Measurements from ENCODE around the gene SPON1. TPM values are rescaled to one million over a fixed set of nuclear protein-coding genes. Genes with fewer than 3 reads are reported as not detected.

The SPON1 gene
- total RNA-seq, 2 experiments from 2014 or later: 0.96 to 1.4 TPM

- no peaks in the 10 kb centered on the region for H3K27me3 Mint-ChIP-seq
- no peak overlapping the region for H3K4me3 Mint-ChIP-seq
- H3K9me3 Mint-ChIP-seq: no peaks in the 10 kb centered on the region
- POLR2A ChIA-PET: no interaction called here
- H3K27ac Mint-ChIP-seq: no peak overlapping the region
- DNase-seq (no peak), ATAC-seq (no peak)
- peaks cover 13% of the 10 kb centered on the region for H3K4me1 Mint-ChIP-seq (ENCODE audit: low read depth)
- CTCF ChIA-PET: interaction anchor here (1.3 to 1.6 kb wide), 2 partner anchors 9 to 87 kb away, joined by 3 to 5 read pairs; no protein-coding TSS in a partner anchor
- H3K36me3 Mint-ChIP-seq (ENCODE audit: low read depth): no peaks in the 10 kb centered on the region
- TF ChIP-seq CTCF (IDR thresholded peaks at IDR 0.05): no peak
- intact Hi-C loops (cut with micrococcal nuclease): no loop called here
These were observed 99.2 kb downstream of the SPON1 start for GRCh38 chr11:14061721-14062120.

- no peak for TF ChIP-seq CTCF (IDR thresholded peaks at IDR 0.05)
- CTCF ChIA-PET: interaction anchor here (0.9 to 2.7 kb wide), 4 partner anchors 11 to 293 kb away, joined by 3 to 5 read pairs (median 4); no protein-coding TSS in a partner anchor
- ATAC-seq (peak; percentile 62), DNase-seq (peak; percentile 55)
- H3K27ac Mint-ChIP-seq: no peak overlapping the region
- H3K9me3 Mint-ChIP-seq: no peaks in the 10 kb centered on the region
- H3K27me3 Mint-ChIP-seq: no peaks in the 10 kb centered on the region
- POLR2A ChIA-PET: interaction anchor here (0.6 kb wide), 1 partner anchor 9 kb away, joined by 3 read pairs; no protein-coding TSS in a partner anchor
- H3K4me1 Mint-ChIP-seq (ENCODE audit: low read depth): peaks cover 13% of the 10 kb centered on the region
- peak overlapping the region; percentile 42 for H3K4me3 Mint-ChIP-seq
- intact Hi-C loops (cut with micrococcal nuclease): loop anchor here (5.0 kb wide), 1 partner anchor 103 kb away; the partner anchor contains the start of gene SPON1
- H3K36me3 Mint-ChIP-seq (ENCODE audit: low read depth): no peaks in the 10 kb centered on the region
These were observed 102.6 kb downstream of the SPON1 start for GRCh38 chr11:14065141-14065540.

- no peak for TF ChIP-seq CTCF (IDR thresholded peaks at IDR 0.05)
- intact Hi-C loops (cut with micrococcal nuclease): loop anchor here (5.0 kb wide), 1 partner anchor 103 kb away; the partner anchor contains the start of gene SPON1
- DNase-seq (no peak), ATAC-seq (peak; percentile 24)
- Mint-ChIP-seq H3K9me3 (no peaks in the 10 kb centered on the region), H3K27me3 (no peaks in the 10 kb centered on the region), H3K4me1 (ENCODE audit: low read depth) (peaks cover 13% of the 10 kb centered on the region), H3K4me3 (no peak overlapping the region), H3K36me3 (ENCODE audit: low read depth) (no peaks in the 10 kb centered on the region), H3K27ac (no peak overlapping the region)
- CTCF ChIA-PET: interaction anchor here (0.9 to 2.7 kb wide), 4 partner anchors 10 to 293 kb away, joined by 3 to 5 read pairs (median 4); no protein-coding TSS in a partner anchor
- POLR2A ChIA-PET: no interaction called here
These were observed 103.2 kb downstream of the SPON1 start for GRCh38 chr11:14065681-14066080.

DNA sequence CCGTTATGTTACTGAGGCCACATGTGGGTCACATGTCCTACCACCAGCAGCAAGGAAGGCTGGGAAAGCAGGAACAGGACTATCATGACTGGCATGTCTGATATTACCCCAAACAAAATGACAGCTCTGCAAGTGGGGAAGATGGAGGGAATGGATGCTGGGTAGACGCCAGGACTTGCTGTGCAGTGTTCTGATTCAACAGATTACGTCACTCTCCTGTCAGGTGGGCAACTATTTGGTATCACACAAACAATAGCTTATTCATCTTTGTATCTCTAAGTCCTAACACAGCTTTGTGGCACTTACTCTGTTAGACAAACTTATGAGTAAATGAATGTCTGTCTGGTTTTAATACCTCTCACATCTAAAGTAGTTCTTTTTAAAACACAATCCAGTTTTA, 105.2 kb downstream of the SPON1 start:
- intact Hi-C loops (cut with micrococcal nuclease): loop anchor here (5.0 kb wide), 1 partner anchor 105 kb away; the partner anchor contains the start of gene SPON1
- H3K27ac Mint-ChIP-seq: no peak overlapping the region
- H3K36me3 Mint-ChIP-seq (ENCODE audit: low read depth): no peaks in the 10 kb centered on the region
- ChIA-PET POLR2A (no interaction called here), CTCF (interaction anchor here (1.9 kb wide), 1 partner anchor 81 kb away, joined by 6 read pairs; no protein-coding TSS in a partner anchor)
- peaks cover 13% of the 10 kb centered on the region for H3K4me1 Mint-ChIP-seq (ENCODE audit: low read depth)
- no peak for TF ChIP-seq CTCF (IDR thresholded peaks at IDR 0.05)
- H3K9me3 Mint-ChIP-seq: no peaks in the 10 kb centered on the region
- H3K4me3 Mint-ChIP-seq: no peak overlapping the region
- DNase-seq (no peak), ATAC-seq (no peak)
- no peaks in the 10 kb centered on the region for H3K27me3 Mint-ChIP-seq

DNA sequence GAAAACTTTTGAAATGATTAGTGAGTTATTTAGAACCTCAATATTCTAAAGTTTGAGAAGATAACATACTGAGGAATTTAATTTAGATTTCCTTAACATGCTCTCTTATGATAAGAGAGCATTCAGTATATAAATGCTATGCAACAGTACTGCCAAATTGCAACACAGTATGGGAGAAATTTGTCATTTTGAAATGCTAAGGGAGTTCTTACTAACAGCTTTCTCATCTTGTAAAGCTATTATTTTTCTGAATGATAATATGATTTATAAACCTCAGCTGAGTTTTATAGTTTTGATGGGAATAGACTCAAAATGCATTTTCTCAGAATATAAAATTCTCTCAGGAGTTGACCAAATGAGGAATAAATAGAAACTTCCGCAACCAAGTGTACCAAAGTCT, 108.4 kb downstream of the SPON1 start:
- intact Hi-C loops (cut with micrococcal nuclease): no loop called here
- POLR2A ChIA-PET: no interaction called here

More for the DNA sequence above, 108.4 kb downstream of the SPON1 start:
- Mint-ChIP-seq H3K36me3 (ENCODE audit: low read depth) (no peaks in the 10 kb centered on the region), H3K9me3 (no peaks in the 10 kb centered on the region), H3K27me3 (no peaks in the 10 kb centered on the region), H3K27ac (no peak overlapping the region), H3K4me3 (no peak overlapping the region), H3K4me1 (ENCODE audit: low read depth) (peaks cover 23% of the 10 kb centered on the region)
- CTCF ChIA-PET: interaction anchor here (0.7 kb wide), 1 partner anchor 422 kb away, joined by 3 read pairs; no protein-coding TSS in a partner anchor
- no peak for ATAC-seq
- DNase-seq: no peak
- TF ChIP-seq CTCF (IDR thresholded peaks at IDR 0.05): no peak

Measured in activated CD8-positive, alpha-beta T cell treated with anti-CD3 and anti-CD28 coated beads for 36 hours (primary cell).